ENCODE data around the gene CLCN4. TPM values are rescaled to one million over a fixed set of nuclear protein-coding genes. Genes with fewer than 3 reads are reported as not detected.

Gene CLCN4
- total and polyA plus RNA-seq, 2 of the 8 experiments (the other 6 are each of a cell fraction or from before 2014, with no cell fraction given) = 3.3 to 11.2 TPM

GRCh38 chrX:10259716-10260115 lies 102.9 kb downstream of the CLCN4 start:
- WGBS, 2 experiments (ENCODE audit: extremely low coverage in 1 of 2, insufficient coverage in 1 of 2, insufficient read length in 1 of 2, insufficient replicate concordance in 2 of 2, low coverage in 1 of 2, low lambda C conversion rate in 2 of 2, missing lambda C conversion rate in 1 of 2) = 83% methylated on average over 1 of the region's 1 CpG; no CpG with 5 or more reads in 1 of the 2 experiments
- TF ChIP-seq RBBP5 (IDR thresholded peaks at IDR 0.05; ENCODE audit: borderline replicate concordance, low read depth, low read length) (no peak), NANOG (IDR thresholded peaks at IDR 0.05; ENCODE audit: insufficient read depth, low read depth, low read length, poor library complexity, severe bottlenecking) (no peak), KDM4A (IDR thresholded peaks at IDR 0.05; ENCODE audit: low read depth, low read length, severe bottlenecking) (no peak), BRCA1 (IDR thresholded peaks at IDR 0.05; ENCODE audit: low read depth, low read length) (no peak)
- Histone ChIP-seq H2BK5ac (ENCODE audit: low read depth, low read length) (no peak overlapping the region), H2BK15ac (ENCODE audit: low read length) (no peak overlapping the region), H3K56ac (replicated peaks; ENCODE audit: insufficient read length, low read depth, low read length) (no peak overlapping the region), H4K8ac (ENCODE audit: extremely low read depth, insufficient read depth, low read length) (no peak overlapping the region), H3K14ac (ENCODE audit: insufficient read length) (no peak overlapping the region), H3K4ac (replicated peaks; ENCODE audit: insufficient read length, low read depth, low read length) (no peak overlapping the region), H4K20me1 (replicated peaks in 1 of 2; ENCODE audit: control insufficient read depth in 1 of 2, insufficient read depth in 2 of 2, low read length in 2 of 2) (no peaks in the 10 kb centered on the region), H3K27ac (ENCODE audit: low read depth, low read length) (no peak overlapping the region), H3K9ac (replicated peaks in 1 of 4; ENCODE audit: extremely low read depth in 1 of 4, low read depth in 3 of 4, low read length in 3 of 4) (no peak overlapping the region), H3K79me1 (ENCODE audit: low read depth, low read length) (no peaks in the 10 kb centered on the region), H3K9me3 (ENCODE audit: insufficient read depth in 2 of 2, low read depth in 1 of 2, low read length in 1 of 2) (no peaks in the 10 kb centered on the region), H3K27me3 (replicated peaks in 1 of 4; ENCODE audit: control insufficient read depth in 3 of 4, extremely low read depth in 1 of 4, insufficient read depth in 3 of 4, low read length in 3 of 4) (no peaks in the 10 kb centered on the region), H2BK20ac (ENCODE audit: low read length) (no peak overlapping the region), H3K36me3 (ENCODE audit: control insufficient read depth in 2 of 4, insufficient read depth in 4 of 4, low read length in 3 of 4) (no peaks in the 10 kb centered on the region), H2AFZ (ENCODE audit: low read length) (no peak overlapping the region), H2BK12ac (ENCODE audit: low read depth, low read length) (no peak overlapping the region), H3K4me2 (ENCODE audit: insufficient read depth in 1 of 2, low read depth in 2 of 2, low read length in 2 of 2) (no peak overlapping the region), H3K4me1 (replicated peaks in 1 of 4; ENCODE audit: control insufficient read depth in 3 of 4, insufficient read depth in 4 of 4, low read length in 3 of 4) (no peaks in the 10 kb centered on the region), H3K23ac (ENCODE audit: insufficient read length) (no peak overlapping the region), H3K4me3 (ENCODE audit: extremely low read depth in 1 of 4, insufficient read depth in 2 of 4, low read depth in 3 of 4, low read length in 4 of 4) (no peak overlapping the region), H2BK120ac (replicated peaks; ENCODE audit: low read depth, low read length) (no peak overlapping the region), H4K5ac (ENCODE audit: insufficient read length, low read depth, low read length) (no peak overlapping the region), H3K23me2 (ENCODE audit: low read depth, low read length) (no peaks in the 10 kb centered on the region), H3K79me2 (ENCODE audit: control insufficient read depth in 1 of 2, insufficient read depth in 2 of 2, low read length in 2 of 2) (no peaks in the 10 kb centered on the region), H2AK5ac (ENCODE audit: low read depth, low read length) (no peak overlapping the region), H3K18ac (ENCODE audit: extremely low read depth, low read length) (no peak overlapping the region), H4K91ac (replicated peaks; ENCODE audit: insufficient read length, low read length) (no peak overlapping the region)
- FAIRE-seq (no peak), DNase-seq (ENCODE audit: low read depth in 1 of 2, low spot score in 2 of 2) (no peak)
- POLR2A ChIA-PET (ENCODE audit: partially characterized antibody) = no interaction called here
- CTCF ChIA-PET (ENCODE audit: partially characterized antibody) = no interaction called here
